IPS DF 19.7 (cell line): ENCODE results near the gene RABGEF1.
"Not testable (repeated sequence)": the region's sequence is repeated elsewhere in the genome, so short reads cannot be mapped to it uniquely, and the experiment has no call there.

Experiments
- DNase-seq: peaks from one replicate; pipeline ENCODE4 v3.0.0-alpha.2; 2013; ENCODE audit warnings: low read depth, low spot score

RABGEF1 gene

DNA sequence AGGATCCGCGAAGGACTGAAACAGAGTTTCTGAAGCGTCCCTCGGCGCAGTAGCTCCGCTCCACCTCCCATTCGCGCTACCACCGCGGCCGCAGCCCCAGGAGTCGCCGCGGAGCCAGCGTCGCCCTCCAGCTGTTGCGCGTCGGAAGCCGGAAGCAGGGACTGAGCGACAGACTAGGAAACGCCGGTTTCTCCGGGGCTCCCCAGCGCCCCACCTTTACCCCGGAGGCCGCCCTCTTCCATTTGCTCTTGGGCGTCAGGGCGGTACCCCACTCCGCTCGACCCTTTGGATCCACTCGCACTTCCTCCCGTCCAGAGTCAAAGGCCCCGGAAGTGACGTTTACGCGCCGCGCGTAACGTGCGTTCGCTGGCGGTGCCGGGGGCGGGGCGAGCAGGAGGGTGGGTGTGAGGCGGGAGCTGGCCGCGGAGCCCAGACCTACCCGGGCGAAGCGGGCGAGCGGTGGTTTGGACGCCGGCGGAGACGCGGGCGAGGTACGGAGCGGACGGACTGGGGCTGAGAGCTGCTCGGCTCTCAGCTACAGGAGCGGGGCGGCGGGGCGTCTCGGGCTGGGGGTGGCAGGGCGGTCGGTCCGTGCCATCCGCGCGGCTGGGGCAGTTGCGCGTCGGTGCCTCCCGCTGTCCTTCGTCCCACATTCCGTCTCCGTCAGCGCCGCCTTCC, at the start of gene RABGEF1:
Gene RABGEF1 (plus strand): TSS at position 432 of the 678 bp plus-strand sequence. CDS start 31,167 bp downstream, outside the sequence.
- peak; percentile 87 for DNase-seq

GRCh38 chr7:66693331-66693730, 47.2 kb upstream of the RABGEF1 start:
- no peak for DNase-seq

GRCh38 chr7:66694286-66694685, 46.2 kb upstream of the RABGEF1 start:
- no peak for DNase-seq

DNA sequence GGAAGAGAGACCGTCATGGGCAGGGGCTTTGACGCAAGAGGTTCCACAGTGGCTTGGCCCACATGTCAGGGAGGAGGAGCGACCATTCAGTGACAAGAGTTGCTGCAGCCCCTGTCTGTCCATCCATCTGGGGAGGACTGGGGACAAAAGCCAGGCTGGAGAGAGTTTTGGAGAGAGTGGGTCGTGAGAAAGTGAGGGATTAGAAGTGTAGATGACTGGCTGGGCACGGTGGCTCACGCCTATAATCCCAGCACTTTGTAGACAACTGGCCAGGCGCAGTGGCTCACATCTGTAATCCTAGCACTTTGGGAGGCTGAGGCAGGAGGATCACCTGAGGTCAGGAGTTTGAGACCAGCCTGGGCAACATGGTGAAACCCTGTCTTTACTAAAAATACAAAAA, 45.1 kb upstream of the RABGEF1 start:
- DNase-seq, result not testable (repeated sequence)

- not testable (repeated sequence) for DNase-seq
Measured at GRCh38 chr7:66696134-66696533, 44.4 kb upstream of the RABGEF1 start.

DNA sequence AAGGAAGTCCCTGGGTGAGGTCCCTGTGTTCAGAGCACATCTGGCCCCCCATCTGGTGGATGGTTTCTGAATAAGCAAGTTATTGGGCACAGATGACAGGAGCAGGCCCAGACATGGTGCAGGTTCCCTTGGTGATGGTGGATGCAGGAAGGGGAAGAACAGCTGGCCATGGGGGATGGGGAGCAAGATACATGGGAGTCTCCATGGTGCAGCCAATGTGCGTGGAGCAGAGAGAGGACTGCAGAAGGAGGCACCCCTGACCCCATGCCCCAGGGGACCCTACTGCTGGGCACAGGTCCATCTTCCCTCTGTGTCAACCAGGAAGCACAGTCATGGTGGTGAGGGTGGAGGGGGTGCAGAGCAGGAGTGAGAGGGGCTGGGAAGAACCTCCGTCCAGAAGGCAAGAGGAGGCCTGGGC, 43.8 kb upstream of the RABGEF1 start:
- no peak for DNase-seq

GRCh38 chr7:66697449-66698438, 42.8 kb upstream of the RABGEF1 start:
- no peak for DNase-seq

DNA sequence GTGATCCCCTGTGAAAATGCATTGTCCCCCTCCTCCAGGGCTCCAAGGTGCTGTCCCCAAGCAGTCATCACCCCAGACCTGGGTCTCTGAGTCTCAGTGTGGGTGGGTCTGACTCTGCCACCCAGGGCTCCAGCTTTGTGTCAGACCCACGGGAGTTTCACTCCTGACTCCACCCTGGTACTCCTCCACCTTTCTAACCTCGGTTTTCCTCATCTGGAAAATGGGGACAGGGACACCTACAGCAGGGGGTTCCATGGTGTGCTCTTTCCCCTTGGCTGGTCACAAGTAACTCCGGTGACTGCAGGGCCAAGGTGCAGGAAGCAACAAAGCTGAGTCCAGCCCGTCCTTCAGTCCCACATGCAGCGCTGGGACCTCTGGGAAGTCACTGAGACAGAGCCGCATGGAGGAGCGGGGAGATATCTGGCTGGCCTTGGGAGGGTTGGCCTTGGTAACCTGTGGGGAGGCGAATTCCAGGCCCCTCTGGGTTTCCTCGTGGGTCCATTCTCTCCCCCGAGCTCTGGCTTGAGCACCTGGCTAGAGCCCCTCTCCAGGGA, 41.8 kb upstream of the RABGEF1 start:
- DNase-seq, result no peak

GRCh38 chr7:66699998-66700397, 40.5 kb upstream of the RABGEF1 start:
- DNase-seq, result no peak

- no peak for DNase-seq
Measured at GRCh38 chr7:66700633-66701131, 39.9 kb upstream of the RABGEF1 start.

DNA sequence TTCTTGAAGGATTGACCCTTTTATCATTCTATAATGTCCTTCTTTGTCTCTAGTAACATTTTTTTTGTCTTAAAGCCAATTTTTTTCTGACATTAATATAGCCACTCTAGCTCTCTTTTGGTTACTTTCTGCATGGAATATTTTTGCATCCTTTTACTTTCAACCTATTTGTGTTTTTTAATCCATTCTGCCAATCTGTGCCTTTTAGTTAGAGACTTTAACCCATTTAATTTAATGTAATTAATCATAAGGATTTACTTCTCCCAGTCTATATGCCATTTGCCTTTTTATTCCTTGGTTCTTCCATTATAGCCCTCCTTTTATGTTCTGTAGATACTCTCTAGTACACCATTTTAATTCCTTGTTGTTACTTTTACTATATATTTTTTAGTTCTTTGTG, 32.7 kb upstream of the RABGEF1 start:
- DNase-seq, result no peak

DNA sequence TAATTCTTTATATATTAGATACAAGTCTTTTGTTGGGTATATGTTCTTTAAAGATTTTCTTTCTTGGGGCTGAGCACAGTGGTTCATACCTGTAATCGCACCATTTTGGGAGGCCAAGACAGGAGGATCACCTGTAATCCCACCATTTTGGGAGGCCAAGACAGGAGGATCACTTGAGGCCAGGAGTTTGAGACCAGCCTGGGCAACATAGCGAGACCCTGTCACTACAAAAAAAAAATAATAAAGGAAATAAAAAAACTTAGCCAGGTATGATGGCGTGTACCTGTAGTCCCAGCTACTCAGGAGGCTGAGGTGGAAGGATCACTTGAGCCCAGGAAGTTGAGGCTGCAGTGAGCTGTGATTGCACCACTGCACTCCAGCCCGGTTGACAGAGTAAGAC, 29.8 kb upstream of the RABGEF1 start:
- not testable (repeated sequence) for DNase-seq

- DNase-seq, result no peak
Measured at GRCh38 chr7:66713687-66714086, 26.8 kb upstream of the RABGEF1 start.

- DNase-seq, result not testable (repeated sequence)
Measured at GRCh38 chr7:66716634-66717033, 23.9 kb upstream of the RABGEF1 start.

- DNase-seq, result no peak
Measured at GRCh38 chr7:66720561-66720960, 20.0 kb upstream of the RABGEF1 start.

- no peak for DNase-seq
Measured at GRCh38 chr7:66725843-66726242, 14.7 kb upstream of the RABGEF1 start.

GRCh38 chr7:66727058-66727457, 13.5 kb upstream of the RABGEF1 start:
- no peak for DNase-seq

DNA sequence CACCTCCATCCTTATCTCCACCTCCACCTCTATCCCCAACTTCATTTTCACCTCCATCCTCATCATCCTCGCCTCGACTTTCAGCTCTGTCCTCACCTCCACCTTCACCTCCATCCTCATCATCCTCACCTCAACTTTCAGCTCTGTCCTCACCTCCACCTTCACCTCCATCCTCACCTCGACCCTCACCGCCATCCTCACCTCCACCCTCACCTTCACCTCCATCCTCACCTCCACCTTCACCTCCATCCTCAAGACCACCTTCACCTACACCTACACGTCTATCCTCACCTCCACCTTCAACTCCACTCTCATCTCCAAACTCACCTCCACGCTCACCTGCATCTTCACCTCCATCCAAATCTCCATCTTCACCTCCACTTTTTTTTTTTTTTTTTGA, 12.0 kb upstream of the RABGEF1 start:
- no peak for DNase-seq

DNA sequence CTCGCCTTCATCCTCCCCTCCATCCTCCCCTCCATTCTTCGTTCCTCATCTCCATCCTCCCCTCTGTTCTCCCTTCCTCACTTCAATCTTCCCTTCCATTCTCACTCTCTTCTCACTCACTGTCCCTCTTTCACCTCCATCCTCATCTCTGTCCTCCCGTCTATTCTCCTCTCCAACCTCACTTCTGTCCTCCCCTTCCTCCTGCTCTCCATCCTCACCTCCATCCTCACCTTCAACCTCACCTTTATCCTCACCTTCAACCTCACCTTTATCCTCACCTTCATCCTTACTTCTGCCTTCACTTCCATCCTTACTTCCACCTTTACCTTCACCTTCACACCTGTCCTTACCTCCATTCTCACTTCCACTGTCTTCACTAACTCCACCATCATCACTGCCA, 11.3 kb upstream of the RABGEF1 start:
- DNase-seq, result no peak

- no peak for DNase-seq
Measured at GRCh38 chr7:66731986-66732385, 8.5 kb upstream of the RABGEF1 start.

- no peak for DNase-seq
Measured at GRCh38 chr7:66732439-66732838, 8.1 kb upstream of the RABGEF1 start.

GRCh38 chr7:66734006-66734405, 6.5 kb upstream of the RABGEF1 start:
- no peak for DNase-seq
